HG03135 (cell line): ENCODE measurements around the gene PCDHGA12.
A peak's percentile ranks its signal among the peaks of the same experiment; 100 is the strongest.
"Not testable (repeated sequence)": the region's sequence is repeated elsewhere in the genome, so short reads cannot be mapped to it uniquely, and the experiment has no call there.

ENCODE experiments used
- ATAC-seq: cut with Tn5 transposase; IDR thresholded peaks from one replicate; pipeline ENCODE4 v1.9.1; 2021; ENCODE audit warnings: mild to moderate bottlenecking, moderate library complexity; ENCODE audit not compliant: unreplicated experiment

Gene PCDHGA12

DNA sequence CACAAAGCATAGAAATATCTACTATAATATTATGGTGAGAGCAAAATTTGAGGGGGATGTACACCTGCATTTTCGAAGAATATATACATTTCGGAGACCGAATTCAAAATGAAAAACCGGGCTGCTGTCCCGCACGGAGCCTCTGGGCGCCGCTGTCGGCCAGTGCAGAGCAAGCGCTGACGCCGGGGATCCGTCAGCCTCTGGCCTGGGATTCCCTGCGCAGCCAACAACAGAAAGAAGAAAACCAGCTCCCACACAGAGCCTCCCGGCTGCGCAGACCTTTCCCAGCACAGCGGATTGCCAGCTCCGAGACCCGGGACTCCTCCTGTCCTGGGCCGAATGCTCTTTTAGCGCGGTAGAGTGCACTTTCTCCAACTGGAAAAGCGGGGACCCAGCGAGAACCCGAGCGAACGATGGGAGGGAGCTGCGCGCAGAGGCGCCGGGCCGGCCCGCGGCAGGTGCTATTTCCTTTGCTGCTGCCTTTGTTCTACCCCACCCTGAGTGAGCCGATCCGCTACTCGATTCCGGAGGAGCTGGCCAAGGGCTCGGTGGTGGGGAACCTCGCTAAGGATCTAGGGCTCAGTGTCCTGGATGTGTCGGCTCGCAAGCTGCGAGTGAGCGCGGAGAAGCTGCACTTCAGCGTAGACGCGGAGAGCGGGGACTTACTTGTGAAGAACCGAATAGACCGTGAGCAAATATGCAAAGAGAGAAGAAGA lies 22.4 kb upstream of the PCDHGA12 start, which contains the start of gene PCDHGB6:
Gene PCDHGB6 (plus strand): TSS at position 232 of the 716 bp plus-strand sequence. CDS start 182 bp downstream, at position 414.
- peak; percentile 81 for ATAC-seq

DNA sequence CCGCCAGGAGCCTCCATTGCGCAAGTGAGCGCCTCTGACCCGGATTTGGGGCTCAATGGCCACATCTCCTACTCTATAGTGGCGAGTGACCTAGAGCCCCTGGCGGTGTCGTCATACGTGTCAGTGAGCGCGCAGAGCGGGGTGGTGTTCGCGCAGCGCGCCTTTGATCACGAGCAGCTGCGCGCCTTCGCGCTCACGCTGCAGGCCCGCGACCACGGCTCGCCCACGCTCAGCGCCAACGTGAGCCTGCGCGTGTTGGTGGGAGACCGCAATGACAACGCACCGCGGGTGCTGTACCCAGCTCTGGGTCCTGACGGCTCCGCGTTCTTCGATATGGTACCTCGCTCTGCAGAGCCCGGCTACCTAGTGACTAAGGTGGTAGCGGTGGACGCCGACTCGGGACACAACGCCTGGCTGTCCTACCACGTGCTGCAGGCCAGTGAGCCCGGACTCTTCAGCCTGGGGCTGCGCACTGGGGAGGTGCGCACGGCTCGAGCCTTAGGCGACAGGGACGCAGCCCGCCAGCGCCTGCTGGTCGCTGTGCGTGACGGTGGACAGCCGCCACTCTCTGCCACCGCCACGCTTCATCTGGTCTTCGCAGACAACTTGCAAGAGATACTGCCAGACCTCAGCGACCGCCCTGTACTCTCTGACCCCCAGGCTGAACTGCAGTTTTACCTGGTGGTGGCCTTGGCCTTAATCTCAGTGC lies 20.6 kb upstream of the PCDHGA12 start:
- no peak for ATAC-seq

DNA sequence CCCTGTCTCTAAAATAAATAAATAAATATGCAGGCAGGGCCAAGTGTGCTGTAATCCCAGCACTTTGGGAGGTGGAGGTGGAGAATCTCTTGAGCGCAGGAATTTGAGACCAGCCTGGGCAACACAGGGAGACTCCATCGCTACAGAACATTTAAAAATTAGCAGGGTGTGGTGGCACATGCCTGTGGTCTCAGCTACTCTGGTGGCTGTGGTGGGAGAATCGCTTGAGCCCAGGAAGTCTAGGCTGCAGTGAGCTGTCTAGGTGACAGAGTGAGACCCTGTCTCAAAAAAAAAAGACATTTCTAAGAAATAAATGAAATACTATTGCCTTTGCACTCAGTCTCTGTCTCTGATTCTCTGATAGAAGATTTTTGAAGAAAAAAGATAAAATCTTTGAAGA lies 18.7 kb upstream of the PCDHGA12 start:
- ATAC-seq: no peak

DNA sequence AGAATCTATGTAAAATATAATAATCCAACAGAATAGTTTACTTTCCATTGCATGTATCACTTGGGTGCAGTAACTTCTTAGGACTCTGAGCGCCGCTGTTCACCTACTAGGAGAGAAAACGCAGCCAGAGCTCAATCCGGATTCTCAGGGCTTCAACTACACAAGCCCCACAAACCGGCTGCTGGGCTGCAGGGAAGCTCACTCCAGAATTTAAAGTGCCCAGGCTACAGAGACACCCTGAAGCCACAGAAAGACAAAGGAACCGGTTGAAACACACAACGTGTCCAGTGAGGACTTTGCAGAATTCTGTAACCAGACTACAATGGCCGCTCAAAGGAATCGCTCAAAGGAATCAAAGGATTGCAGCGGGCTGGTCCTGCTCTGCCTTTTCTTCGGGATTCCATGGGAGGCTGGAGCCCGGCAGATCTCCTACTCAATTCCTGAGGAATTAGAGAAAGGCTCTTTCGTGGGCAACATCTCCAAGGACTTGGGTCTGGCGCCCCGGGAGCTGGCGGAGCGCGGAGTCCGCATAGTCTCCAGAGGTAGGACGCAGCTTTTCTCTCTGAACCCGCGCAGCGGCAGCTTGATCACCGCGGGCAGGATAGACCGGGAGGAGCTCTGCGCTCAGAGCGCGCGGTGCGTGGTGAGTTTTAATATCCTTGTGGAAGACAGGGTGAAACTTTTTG lies 17.3 kb upstream of the PCDHGA12 start, which contains the start of gene PCDHGA10:
Gene PCDHGA10 (plus strand): TSS at position 134 of the 686 bp plus-strand sequence. CDS start 189 bp downstream, at position 323.
- peak; percentile 63 for ATAC-seq

DNA sequence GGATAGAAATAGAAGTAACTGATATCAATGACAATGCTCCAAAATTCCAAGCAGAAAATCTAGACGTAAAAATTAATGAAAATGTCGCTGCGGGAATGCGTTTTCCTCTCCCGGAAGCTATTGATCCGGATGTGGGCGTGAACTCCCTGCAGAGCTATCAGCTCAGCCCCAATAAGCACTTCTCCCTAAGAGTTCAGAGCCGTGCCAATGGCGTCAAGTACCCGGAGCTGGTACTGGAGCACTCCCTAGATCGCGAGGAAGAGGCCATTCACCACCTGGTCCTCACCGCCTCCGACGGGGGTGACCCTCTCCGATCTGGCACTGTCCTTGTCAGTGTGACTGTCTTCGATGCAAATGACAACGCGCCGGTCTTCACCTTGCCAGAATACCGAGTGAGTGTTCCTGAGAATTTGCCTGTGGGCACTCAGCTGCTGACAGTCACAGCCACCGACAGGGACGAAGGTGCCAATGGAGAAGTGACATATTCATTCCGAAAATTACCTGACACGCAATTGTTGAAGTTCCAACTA lies 16.7 kb upstream of the PCDHGA12 start:
- no peak for ATAC-seq

DNA sequence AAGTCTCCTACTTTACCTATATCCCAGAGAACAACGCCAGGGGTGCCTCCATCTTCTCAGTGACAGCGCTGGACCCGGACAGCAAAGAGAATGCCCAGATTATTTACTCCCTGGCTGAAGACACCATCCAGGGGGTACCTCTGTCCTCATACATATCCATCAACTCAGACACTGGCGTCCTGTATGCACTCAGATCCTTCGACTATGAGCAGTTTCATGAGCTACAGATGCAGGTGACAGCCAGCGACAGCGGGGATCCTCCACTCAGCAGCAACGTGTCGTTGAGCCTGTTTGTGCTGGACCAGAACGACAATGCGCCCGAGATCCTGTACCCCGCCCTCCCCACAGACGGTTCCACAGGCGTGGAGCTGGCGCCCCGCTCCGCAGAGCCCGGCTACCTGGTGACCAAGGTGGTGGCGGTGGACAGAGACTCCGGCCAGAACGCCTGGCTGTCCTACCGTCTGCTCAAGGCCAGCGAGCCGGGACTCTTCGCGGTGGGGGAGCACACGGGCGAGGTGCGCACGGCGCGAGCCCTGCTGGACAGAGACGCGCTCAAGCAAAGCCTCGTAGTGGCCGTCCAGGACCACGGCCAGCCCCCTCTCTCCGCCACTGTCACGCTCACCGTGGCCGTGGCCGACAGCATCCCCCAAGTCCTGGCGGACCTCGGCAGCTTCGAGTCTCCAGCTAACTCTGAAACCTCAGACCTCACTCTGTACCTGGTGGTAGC lies 15.6 kb upstream of the PCDHGA12 start:
- ATAC-seq: not testable (repeated sequence)

DNA sequence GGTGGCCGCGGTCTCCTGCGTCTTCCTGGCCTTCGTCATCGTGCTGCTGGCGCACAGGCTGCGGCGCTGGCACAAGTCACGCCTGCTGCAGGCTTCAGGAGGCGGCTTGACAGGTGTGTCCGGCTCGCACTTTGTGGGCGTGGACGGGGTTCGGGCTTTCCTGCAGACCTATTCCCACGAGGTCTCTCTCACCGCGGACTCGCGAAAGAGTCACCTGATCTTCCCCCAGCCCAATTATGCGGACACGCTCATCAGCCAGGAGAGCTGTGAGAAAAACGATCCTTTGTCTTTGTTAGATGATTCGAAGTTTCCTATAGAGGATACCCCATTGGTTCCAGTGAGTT lies 15.1 kb upstream of the PCDHGA12 start:
- ATAC-seq: not testable (repeated sequence)

DNA sequence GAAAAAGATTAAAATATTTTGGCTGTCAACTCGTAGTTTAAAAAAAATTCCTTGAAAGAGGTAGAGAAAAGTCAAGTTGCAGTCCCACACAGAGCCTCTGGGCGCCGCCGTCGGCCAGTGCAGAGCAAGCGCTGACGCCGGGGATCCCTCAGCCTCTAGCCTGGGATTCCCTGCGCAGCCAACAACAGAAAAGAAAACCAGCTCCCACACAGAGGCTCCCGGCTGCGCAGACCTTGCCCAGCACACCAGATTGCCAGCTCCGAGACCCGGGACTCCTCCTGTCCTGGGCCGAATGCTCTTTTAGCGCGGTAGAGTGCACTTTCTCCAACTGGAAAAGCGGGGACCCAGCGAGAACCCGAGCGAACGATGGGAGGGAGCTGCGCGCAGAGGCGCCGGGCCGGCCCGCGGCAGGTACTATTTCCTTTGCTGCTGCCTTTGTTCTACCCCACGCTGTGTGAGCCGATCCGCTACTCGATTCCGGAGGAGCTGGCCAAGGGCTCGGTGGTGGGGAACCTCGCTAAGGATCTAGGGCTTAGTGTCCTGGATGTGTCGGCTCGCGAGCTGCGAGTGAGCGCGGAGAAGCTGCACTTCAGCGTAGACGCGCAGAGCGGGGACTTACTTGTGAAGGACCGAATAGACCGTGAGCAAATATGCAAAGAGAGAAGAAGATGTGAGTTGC lies 12.7 kb upstream of the PCDHGA12 start, which contains the start of gene PCDHGB7:
Gene PCDHGB7 (plus strand): TSS at position 184 of the 679 bp plus-strand sequence. CDS start 183 bp downstream, at position 367.
- peak; percentile 81 for ATAC-seq

DNA sequence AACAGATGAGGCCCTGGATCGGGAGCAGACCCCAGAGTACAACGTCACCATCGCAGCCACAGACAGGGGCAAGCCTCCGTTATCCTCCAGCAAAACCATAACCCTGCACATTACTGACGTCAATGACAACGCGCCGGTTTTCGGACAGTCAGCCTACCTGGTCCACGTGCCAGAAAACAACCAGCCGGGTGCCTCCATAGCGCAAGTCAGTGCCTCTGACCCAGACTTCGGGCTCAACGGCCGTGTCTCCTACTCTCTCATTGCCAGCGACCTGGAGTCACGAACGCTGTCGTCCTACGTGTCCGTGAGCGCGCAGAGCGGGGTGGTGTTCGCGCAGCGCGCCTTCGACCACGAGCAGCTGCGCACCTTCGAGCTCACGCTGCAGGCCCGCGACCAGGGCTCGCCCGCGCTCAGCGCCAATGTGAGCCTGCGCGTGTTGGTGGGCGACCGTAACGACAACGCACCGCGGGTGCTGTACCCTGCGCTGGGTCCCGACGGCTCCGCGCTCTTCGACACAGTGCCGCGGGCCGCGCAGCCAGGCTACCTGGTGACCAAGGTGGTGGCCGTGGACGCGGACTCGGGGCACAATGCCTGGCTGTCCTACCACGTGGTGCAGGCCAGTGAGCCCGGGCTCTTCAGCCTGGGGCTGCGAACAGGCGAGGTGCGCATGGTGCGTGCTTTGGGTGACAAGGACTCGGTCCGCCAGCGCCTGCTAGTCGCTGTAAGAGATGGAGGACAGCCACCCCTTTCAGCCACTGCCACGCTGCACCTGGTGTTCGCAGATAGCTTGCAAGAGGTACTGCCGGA lies 11.0 kb upstream of the PCDHGA12 start:
- ATAC-seq: no peak

DNA sequence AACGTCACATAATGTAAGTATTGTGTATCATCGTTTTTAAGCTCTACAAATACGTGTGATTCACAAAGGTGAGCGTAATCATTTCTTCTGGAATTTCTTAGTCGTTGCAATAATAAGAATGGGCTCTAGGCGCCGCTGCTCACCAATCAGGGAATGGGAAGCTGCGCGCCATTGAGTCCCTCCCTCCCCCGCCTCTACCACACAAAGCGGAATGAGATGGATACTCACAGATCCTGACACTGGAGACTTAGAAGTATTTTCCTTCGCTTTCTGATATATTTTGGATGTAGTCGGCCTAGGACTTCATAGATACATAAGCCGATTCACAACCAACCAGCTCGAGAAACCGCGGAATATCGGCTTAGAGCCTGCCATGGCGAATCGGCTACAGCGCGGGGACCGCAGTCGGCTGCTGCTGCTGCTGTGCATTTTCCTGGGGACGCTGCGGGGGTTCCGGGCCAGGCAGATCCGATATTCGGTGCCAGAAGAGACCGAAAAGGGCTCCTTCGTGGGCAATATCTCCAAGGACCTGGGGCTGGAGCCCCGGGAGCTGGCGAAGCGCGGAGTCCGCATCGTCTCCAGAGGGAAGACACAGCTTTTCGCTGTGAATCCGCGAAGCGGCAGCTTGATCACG lies 9.3 kb upstream of the PCDHGA12 start, which contains the start of gene PCDHGA11:
Gene PCDHGA11 (plus strand): TSS at position 197 of the 634 bp plus-strand sequence. CDS start 177 bp downstream, at position 374.
- no peak for ATAC-seq

DNA sequence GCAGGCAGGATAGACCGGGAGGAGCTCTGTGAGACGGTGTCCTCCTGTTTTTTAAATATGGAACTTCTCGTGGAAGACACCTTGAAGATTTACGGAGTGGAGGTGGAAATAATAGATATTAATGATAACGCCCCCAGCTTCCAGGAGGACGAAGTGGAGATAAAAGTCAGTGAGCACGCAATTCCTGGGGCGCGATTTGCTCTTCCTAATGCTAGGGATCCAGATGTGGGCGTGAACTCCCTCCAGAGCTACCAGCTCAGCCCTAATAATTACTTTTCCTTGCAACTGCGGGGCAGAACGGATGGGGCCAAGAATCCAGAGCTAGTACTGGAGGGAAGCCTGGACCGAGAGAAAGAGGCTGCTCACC lies 8.8 kb upstream of the PCDHGA12 start:
- no peak for ATAC-seq

DNA sequence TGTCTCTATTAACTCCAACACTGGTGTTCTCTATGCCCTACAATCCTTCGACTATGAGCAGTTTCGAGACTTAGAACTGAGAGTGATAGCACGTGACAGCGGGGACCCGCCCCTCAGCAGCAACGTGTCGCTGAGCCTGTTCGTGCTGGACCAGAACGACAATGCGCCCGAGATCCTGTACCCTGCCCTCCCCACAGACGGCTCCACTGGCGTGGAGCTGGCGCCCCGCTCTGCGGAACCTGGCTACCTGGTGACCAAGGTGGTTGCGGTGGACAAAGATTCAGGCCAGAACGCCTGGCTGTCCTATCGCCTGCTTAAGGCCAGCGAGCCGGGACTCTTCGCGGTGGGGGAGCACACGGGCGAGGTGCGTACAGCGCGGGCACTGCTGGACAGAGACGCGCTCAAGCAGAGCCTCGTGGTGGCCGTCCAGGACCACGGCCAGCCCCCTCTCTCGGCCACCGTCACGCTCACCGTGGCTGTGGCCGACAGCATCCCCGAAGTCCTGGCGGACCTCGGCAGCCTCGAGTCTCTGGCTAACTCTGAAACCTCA lies 7.5 kb upstream of the PCDHGA12 start:
- ATAC-seq: no peak

DNA sequence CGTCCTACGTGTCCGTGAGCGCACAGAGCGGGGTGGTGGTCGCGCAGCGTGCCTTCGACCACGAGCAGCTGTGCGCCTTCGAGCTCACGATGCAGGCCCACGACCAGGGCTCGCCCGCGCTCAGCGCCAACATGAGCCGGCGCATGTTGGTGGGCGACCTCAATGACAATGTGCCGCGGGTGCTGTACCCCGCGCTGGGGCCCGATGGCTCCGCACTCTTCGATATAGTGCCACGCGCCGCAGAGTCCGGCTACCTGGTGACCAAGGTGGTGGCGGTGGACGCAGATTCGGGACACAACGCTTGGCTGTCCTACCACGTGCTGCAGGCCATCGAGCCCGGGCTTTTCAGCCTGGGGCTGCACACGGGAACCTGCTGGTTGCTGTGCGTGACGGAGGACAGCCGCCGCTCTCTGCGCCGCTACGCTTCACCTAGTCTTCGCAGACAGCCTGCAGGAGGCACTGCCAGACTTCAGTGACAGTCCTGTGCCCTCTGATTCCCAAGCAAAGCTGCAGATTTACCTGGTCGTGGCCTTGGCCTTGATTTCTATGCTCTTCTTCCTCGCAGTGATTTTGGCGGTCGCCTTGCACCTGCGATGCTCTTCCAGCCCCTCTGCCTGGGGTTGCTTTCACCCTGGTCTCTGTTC lies 2.4 kb upstream of the PCDHGA12 start:
- no peak for ATAC-seq

DNA sequence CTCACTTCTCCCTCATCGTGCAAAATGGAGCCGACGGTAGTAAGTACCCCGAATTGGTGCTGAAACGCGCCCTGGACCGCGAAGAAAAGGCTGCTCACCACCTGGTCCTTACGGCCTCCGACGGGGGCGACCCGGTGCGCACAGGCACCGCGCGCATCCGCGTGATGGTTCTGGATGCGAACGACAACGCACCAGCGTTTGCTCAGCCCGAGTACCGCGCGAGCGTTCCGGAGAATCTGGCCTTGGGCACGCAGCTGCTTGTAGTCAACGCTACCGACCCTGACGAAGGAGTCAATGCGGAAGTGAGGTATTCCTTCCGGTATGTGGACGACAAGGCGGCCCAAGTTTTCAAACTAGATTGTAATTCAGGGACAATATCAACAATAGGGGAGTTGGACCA lies 979 bp downstream of the PCDHGA12 start:
- peak; percentile 53 for ATAC-seq

DNA sequence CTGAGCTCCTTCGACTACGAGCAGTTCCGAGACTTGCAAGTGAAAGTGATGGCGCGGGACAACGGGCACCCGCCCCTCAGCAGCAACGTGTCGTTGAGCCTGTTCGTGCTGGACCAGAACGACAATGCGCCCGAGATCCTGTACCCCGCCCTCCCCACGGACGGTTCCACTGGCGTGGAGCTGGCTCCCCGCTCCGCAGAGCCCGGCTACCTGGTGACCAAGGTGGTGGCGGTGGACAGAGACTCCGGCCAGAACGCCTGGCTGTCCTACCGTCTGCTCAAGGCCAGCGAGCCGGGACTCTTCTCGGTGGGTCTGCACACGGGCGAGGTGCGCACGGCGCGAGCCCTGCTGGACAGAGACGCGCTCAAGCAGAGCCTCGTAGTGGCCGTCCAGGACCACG lies 2.0 kb downstream of the PCDHGA12 start:
- ATAC-seq: not testable (repeated sequence)

DNA sequence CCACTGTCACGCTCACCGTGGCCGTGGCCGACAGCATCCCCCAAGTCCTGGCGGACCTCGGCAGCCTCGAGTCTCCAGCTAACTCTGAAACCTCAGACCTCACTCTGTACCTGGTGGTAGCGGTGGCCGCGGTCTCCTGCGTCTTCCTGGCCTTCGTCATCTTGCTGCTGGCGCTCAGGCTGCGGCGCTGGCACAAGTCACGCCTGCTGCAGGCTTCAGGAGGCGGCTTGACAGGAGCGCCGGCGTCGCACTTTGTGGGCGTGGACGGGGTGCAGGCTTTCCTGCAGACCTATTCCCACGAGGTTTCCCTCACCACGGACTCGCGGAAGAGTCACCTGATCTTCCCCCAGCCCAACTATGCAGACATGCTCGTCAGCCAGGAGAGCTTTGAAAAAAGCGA lies 2.4 kb downstream of the PCDHGA12 start:
- not testable (repeated sequence) for ATAC-seq

DNA sequence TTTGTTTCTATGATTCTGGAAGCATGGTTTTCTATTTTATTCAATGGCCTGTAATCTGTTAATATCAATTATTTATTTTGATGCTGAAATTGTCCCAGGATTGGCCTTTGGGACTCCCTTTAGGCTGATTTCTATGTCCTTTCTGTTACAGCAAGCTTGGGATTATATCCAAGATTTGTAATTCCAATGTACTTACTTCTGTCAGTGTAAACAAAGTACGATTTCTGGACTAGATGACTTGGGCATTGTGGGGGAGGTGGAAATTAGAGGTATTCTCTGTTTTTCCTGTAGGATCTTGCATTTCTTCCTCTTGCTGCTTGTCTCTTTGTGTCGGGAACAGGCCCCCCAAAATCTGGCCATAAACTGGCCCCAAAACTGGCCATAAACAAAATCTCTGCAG lies 3.7 kb downstream of the PCDHGA12 start:
- ATAC-seq: no peak

DNA sequence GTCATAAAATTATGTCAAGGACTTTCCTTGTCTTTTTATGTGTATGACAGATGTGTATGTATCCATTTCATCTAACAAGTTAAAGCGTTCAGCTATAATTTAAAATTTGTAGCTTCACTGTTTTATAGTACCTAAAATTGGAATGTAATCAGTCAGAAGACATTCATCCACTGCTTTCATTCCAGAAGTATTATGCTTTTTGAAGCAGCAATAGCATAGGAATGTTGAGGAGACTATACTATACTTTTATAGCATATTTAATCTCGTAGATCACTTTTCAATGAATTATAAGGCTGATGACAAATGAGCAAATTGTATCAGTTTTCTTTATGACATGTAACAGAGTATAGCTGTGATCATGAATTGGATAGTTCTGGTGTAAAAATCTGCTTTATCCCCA lies 6.9 kb downstream of the PCDHGA12 start:
- no peak for ATAC-seq
